NCI-H2081 treated with DMSO at 0.1 percent for 48 hours (cell line): ENCODE results near the gene AFDN.

Experiments used
- DNase-seq: peaks from one replicate; lab custom pipeline; 2025; lab: John Stamatoyannopoulos, UW

AFDN gene

DNA sequence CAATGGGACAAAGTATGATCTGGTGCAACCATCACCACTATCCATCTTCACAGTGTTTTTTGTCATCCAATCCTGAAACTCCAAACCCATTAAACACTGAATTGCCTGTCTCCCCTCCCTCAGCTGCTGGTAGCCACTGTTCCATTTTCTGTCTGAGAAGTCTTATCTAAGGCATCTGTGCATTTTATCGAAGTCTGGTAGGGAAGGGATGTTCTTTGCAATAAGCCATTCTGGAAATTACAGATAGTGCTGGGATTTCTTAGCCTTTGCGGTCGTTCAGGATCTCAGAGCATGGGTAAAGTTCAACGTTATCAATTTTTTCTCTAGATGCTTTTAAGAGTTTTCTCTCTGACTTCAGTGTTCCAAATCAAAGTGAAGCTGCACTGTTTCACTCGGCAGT is 194.9 kb downstream of the AFDN start:
- no peak for DNase-seq
